Measurements from ENCODE around the gene FAM53A. TPM values are rescaled to one million over a fixed set of nuclear protein-coding genes. Genes with fewer than 3 reads are reported as not detected.

The FAM53A gene
- polyA plus RNA-seq, 2 of the 4 experiments (the other 2 are of a cell fraction): 0.87 to 1.2 TPM

DNA sequence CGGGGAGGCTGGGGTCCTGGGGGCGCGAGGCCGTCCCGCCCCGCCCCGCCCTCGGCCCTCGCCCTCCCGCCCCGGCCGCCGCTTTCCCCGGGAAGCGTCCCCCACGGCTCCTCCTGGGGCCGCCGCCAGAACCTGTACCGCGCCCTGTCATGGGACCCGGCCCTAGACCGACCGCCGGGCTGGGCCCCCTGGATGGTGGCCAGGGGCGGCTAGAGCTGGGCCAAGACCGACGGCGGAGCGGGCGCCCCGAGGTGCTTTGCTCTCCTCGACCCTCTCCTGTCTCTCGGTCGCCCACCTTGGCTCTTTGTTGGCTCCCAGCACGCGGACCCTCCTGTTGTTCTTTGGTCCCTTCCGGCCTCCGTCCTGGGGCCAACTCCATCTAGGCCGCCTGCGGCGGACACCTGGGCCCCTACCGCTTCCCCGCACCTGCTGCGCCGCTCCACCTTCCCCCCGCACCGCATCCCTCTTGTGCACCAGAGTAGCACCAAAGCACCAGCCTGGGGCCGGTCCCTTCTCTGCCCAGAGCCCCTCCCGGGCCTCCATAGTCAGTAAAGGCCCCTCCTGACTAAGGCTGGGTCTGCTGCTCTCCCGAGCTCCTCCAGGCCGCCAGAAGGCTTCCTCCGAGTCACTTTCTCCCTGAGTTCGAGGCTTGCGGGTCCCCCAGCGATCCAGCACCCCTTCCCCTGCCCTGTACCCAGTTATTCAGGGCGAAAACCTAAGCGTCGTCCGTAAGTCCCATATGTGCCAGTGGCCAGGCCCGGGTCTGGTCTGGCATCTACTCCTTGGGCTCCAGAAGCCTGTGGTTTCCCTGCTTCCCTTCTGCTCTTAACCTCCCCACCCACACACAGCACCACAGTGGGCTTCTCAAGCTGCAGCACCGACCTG lies 37.8 kb upstream of the FAM53A start:
- ChIA-PET CTCF (interaction anchor here (0.8 to 2.7 kb wide), 6 partner anchors 8 to 48 kb away, joined by 3 to 14 read pairs (median 5); no protein-coding TSS in a partner anchor), POLR2A (interaction anchor here (0.6 to 1.8 kb wide), 2 partner anchors 9 to 13 kb away, joined by 4 to 20 read pairs; partner anchors contain the start of gene SLBP)
- 0% methylated on average over 13 of the region's 61 CpGs for WGBS (ENCODE audit: missing lambda C conversion rate)
- Histone ChIP-seq H3K4me3 (peak overlapping the region; percentile 89), H3K9me3 (no peaks in the 10 kb centered on the region), H3K4me1 (peaks cover 30% of the 10 kb centered on the region), H3K4me2 (peak overlapping the region; percentile 89), H3K27ac (peak overlapping the region; percentile 83 to 99)
- FAIRE-seq (no peak), ATAC-seq (peak; percentile 1 to 23; a peak in 3 of 6 replicates), DNase-seq (ENCODE audit: low read depth in 1 of 2, low spot score in 1 of 2) (no peak)
- TF ChIP-seq CBX8 (IDR thresholded peaks at IDR 0.05) (no peak), MAFK (IDR thresholded peaks at IDR 0.05; ENCODE audit: partially characterized antibody) (no peak), NFE2L2 (conservative IDR thresholded peaks at IDR 0.05; ENCODE audit: low read length) (no peak), HEYL (CRISPR knock-in tag; IDR thresholded peaks at IDR 0.05) (no peak), RNF2 (IDR thresholded peaks at IDR 0.05; ENCODE audit: borderline replicate concordance, low read depth) (no peak), BCL3 (IDR thresholded peaks at IDR 0.05) (no peak), KDM1A (IDR thresholded peaks at IDR 0.05; ENCODE audit: low read depth) (no peak), HMGXB4 (CRISPR knock-in tag; IDR thresholded peaks at IDR 0.05; ENCODE audit: borderline replicate concordance) (no peak), NR3C1 (IDR thresholded peaks at IDR 0.05) (no peak), BHLHE40 (IDR thresholded peaks at IDR 0.05; ENCODE audit: low read depth, low read length) (no peak), GATA3 (IDR thresholded peaks at IDR 0.05; ENCODE audit: borderline replicate concordance) (no peak), EHF (CRISPR knock-in tag; IDR thresholded peaks at IDR 0.05) (no peak), CHD4 (IDR thresholded peaks at IDR 0.05; ENCODE audit: borderline replicate concordance) (no peak), KDM5A (IDR thresholded peaks at IDR 0.05) (no peak), ESRRA (IDR thresholded peaks at IDR 0.05; ENCODE audit: borderline replicate concordance, low read length) (no peak), JUNB (IDR thresholded peaks at IDR 0.05) (no peak), HES2 (IDR thresholded peaks at IDR 0.05) (no peak), FOSL2 (IDR thresholded peaks at IDR 0.05) (no peak), FOSL2 (CRISPR knock-in tag; IDR thresholded peaks at IDR 0.05) (no peak)

- H3K4me1 ChIP-seq: peaks cover 22% of the 10 kb centered on the region; the same call in 2 of the 3 replicates
- peak within 1 kb of the TSS; percentile 98 for H3K4me2 ChIP-seq
- CTCF ChIA-PET: interaction anchor here (0.9 to 1.9 kb wide), 3 partner anchors 9 to 53 kb away, joined by 3 to 7 read pairs (median 4); no protein-coding TSS in a partner anchor
- FAIRE-seq (no peak), DNase-seq (ENCODE audit: low read depth in 1 of 2, low spot score in 1 of 2) (peak; percentile 87 to 90), ATAC-seq (peak; percentile 82 to 83)
- no CpG with 5 or more reads among the region's 83 CpGs for WGBS (ENCODE audit: missing lambda C conversion rate)
- no peaks in the 10 kb centered on the region for H3K9me3 ChIP-seq
- TF ChIP-seq CEBPB (IDR thresholded peaks at IDR 0.05) (no peak), PBX3 (IDR thresholded peaks at IDR 0.05) (no peak), FOXS1 (CRISPR knock-in tag; IDR thresholded peaks at IDR 0.05) (no peak), HMGXB4 (CRISPR knock-in tag; IDR thresholded peaks at IDR 0.05; ENCODE audit: borderline replicate concordance) (no peak), HES2 (IDR thresholded peaks at IDR 0.05) (no peak), POLR2A (IDR thresholded peaks at IDR 0.05; ENCODE audit: low read length) (peak; percentile 53), JUN (IDR thresholded peaks at IDR 0.05) (peak in 1 of 2 experiments; percentile 79; a peak in 3 of 5 replicates)
- TF ChIP-seq, protein P1, sequence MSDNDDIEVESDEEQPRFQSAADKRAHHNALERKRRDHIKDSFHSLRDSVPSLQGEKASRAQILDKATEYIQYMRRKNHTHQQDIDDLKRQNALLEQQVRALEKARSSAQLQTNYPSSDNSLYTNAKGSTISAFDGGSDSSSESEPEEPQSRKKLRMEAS (IDR thresholded peaks at IDR 0.05): peak; percentile 22
- H3K27ac ChIP-seq: peak within 1 kb of the TSS; percentile 93 to 99
- H3K4me3 ChIP-seq: peak within 1 kb of the TSS; percentile 89
- POLR2A ChIA-PET: interaction anchor here (1.6 to 1.8 kb wide), 2 partner anchors 9 to 28 kb away, joined by 4 to 20 read pairs; partner anchors contain the start of gene SLBP
Measured at GRCh38 chr4:1721003-1721665, 37.0 kb upstream of the FAM53A start, which contains the start of the genes TACC3 and TMEM129. TSS of gene TACC3 (plus strand) at chr4:1721521. CDS start at chr4:1723422, 1,901 bp downstream. TSS of gene TMEM129 (minus strand) at chr4:1721323. CDS start at chr4:1720837, 486 bp downstream.

Data from A549 (cell line).